ENCODE data around the gene SEC61A1. TPM values are rescaled to one million over a fixed set of nuclear protein-coding genes. Genes with fewer than 3 reads are reported as not detected.

Gene SEC61A1
- 97.2 to 132 TPM (median 129 TPM) in 5 replicates for total RNA-seq (2022; extraction: Qiagen RNA extraction; ENCODE audit: low read depth)

GRCh38 chr3:128051837-128052594 is at the start of gene SEC61A1:
TSS of gene SEC61A1 (plus strand) at chr3:128052437. CDS start at chr3:128052553, 116 bp downstream.

Other genes starting within 250 kb of the SEC61A1 start
- 54.7 to 83.4 TPM (median 68.6 TPM) in 5 replicates for gene MGLL, start 229.9 kb upstream of the SEC61A1 start, total RNA-seq (2022; extraction: Qiagen RNA extraction; ENCODE audit: low read depth)
- gene KBTBD12, start 137.2 kb upstream of the SEC61A1 start, total RNA-seq (2022; extraction: Qiagen RNA extraction; ENCODE audit: low read depth), result not detected in 5 replicates
- gene RUVBL1, start 71.4 kb downstream of the SEC61A1 start, total RNA-seq (2022; extraction: Qiagen RNA extraction; ENCODE audit: low read depth), result 92.2 to 107 TPM (median 98.5 TPM) in 5 replicates
- 6.3 to 10.5 TPM (median 9.8 TPM) in 5 replicates for gene EEFSEC, start 101.0 kb downstream of the SEC61A1 start, total RNA-seq (2022; extraction: Qiagen RNA extraction; ENCODE audit: low read depth)

Data from A549 treated with ZK216348 at 1 μM for 4 hours (cell line).